EH (cell line): ENCODE results near the gene TSPAN31.

Source experiments
- DNase-seq: peaks from one replicate; pipeline ENCODE4 v3.0.0-alpha.2; 2015; ENCODE audit warnings: low read depth

TSPAN31 gene

DNA sequence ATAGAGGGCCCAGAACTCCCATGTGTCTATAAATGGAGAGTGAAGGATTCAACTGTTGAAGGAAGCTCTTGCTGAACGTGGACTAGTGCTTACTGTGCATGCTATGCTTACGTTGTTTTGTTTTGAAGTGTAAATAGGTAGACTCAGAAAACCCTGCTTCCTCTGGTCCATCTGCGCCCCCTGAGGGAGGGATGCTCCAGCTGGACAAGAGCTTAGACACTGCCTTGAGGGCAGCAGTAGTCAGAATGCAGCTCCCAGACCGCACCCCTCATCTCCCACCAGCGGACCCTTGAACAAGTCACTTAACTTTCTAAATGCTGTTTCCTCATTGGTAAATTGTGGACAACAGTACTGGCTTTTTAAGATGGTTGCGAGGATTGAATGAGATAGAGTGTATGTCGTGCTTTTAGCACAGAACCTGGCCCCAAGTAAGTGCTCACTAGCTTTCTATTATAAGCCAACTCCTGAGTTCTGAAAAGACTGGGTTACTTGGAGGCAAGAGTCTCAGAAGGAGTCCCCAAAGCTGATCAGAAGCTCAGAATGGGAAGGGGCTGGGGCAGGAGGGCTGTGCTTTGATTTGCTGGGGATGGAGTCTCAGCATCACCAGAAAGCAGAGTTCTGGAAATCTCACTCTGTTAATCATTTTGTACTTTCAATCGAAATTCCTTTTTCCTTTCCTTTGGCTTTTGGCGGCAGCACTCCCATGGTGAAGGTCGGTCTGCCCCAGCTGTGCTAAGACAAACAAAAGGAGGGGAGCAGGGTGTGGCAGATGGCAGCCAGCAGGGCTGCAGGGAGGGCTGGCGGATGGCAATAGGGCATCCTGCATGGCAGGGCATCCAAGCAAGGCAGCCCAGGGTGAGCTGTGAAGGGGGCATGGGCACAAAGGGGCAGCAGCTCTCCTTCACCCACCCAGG is 21.9 kb upstream of the TSPAN31 start:
- no peak for DNase-seq

DNA sequence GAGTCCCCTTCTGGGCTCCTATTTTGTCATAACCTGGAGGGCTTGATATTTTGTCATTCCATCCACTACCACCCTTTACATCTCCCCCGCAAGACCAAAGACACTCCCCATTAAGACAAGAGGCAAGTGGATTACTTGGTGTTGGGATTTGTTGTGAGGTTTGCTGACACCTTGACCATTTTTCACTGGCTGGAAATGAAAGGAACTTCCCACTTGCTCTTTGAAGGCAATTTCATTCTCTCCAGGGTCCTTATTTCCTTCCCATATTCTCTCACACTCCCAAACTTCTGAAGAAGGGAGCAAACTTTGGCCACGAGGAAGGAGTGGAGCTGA is 21.2 kb upstream of the TSPAN31 start:
- no peak for DNase-seq

DNA sequence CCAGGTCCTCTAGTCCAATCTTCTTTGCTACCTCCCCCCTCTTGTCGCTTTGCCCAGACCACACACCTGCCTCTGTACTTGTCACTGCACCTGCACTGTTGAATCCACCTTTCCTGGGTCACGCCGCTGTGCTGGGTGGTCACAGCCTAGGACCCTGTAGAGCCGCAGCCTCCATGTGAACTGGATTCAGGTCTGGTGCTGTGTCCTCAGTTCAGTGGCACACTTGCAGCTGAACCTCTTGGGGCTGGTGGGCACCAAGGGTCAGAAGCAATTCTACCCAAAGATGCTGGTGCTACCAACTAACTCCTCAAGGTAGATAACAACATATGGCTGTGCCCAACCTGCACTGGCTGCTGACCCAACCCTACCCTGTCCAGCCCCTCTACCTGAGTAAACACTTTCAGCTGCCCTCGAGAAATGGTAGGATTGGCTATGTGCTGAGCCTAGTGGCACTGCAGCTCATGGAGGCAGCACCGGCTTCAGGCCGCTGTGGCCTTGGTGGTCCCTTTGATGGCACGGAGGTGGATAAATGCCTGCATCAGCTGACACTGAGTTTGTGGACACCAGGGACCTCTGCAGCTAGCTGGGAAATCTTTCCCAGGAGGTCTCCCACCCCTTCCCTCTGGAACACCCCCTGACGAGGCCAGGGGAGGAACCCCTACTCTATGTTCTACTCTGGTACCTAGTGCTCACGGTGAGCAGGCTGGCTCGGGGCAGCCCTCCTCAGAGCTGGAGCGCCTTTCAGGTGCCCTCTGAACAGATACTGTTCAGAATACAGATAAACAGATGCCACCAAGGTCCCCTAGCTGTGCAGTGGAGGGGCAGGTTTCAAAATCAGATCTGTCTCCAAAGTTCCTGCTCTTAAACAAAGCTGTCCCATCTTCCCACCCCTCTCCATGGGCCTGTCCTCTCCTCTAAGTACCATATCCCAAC is 20.6 kb upstream of the TSPAN31 start:
- no peak for DNase-seq

DNA sequence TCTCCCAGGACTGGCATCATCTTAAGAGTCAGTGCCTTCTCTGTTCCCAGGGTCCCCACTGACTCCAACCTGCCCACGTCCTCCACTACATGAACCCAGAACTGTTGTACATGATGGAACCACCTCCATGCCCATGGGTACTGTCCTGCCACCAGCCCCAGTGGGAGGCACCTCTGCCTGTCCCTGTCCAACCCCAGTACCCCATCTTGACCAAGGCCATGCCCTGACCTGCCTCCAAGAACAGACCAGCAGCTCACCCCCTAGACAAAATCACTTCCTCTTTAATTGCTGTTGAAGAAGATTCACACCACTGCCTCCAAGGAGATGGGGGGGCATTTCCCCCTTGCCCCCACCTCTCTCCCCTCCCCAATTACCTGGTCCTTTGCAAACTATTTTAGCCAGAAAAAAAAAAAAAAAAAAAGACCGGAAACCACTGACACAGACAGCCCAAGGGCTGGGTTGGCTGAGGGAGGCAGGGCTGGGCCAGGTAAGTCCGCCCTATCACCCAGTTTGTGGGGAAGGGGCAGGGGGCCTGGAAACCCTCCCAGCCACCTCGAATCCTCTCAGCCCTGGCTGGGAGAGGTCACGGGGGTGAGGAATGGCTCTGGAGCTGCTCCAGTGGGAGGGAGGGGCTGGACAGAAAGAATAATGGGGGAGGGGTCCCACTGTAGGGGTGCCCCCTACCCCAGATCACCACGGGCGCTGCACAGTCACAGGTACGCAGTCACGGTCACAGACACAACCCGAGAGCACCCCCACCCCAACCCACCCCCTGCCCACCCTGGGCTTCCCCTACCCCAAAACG is 19.7 kb upstream of the TSPAN31 start:
- no peak for DNase-seq

DNA sequence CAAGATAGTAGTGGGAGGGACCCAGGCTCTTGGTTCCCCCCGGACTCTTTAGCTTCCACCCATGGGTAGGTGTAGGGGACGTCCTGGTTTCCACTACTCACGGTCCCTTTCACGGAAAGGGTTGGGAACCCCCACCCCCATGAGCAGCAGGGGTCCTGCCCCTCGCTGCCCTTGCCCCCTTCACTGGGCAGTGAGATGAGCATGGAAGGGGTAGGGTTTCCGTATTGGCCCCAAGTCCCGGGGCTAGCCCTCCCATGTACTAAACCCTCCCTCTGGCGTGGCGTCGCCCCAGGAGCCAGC is 19.0 kb upstream of the TSPAN31 start:
- DNase-seq, result no peak

DNA sequence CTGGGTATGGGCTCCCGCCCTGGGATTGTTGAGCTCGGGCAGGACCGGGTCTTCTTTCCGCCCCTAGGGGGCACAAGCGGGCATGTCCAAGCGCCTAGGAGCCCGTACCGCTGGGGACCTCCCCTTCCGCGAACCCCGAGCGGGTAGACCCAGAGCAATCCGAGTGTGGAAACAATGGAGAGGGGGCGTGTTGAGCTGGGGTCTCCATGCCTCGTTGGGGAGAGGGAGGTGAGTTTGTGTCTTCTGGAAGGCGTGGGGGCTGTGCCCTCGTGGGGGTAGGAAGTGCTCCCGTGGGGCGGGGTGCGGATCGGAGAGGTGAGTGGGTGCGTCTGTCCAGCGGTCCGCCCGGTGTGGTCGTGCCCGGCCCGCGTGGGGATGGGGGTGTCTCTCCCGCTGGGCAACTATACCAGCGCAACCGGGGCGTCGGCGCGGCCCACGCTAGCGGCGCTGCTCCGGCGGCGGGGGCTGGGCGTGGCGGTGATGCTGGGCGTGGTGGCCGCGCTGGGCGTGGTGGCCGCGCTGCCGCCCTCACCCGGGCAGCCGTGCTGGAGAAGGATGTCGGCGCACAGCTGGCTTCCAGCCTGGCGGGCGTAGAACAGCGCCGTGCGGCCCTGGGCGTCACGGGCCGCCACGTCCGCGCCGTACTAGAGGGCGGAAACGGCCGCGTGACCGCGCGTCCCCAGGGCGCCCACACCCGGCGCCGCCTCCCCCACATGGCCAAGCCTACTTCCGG is 18.5 kb upstream of the TSPAN31 start:
- DNase-seq, result peak; percentile 90

DNA sequence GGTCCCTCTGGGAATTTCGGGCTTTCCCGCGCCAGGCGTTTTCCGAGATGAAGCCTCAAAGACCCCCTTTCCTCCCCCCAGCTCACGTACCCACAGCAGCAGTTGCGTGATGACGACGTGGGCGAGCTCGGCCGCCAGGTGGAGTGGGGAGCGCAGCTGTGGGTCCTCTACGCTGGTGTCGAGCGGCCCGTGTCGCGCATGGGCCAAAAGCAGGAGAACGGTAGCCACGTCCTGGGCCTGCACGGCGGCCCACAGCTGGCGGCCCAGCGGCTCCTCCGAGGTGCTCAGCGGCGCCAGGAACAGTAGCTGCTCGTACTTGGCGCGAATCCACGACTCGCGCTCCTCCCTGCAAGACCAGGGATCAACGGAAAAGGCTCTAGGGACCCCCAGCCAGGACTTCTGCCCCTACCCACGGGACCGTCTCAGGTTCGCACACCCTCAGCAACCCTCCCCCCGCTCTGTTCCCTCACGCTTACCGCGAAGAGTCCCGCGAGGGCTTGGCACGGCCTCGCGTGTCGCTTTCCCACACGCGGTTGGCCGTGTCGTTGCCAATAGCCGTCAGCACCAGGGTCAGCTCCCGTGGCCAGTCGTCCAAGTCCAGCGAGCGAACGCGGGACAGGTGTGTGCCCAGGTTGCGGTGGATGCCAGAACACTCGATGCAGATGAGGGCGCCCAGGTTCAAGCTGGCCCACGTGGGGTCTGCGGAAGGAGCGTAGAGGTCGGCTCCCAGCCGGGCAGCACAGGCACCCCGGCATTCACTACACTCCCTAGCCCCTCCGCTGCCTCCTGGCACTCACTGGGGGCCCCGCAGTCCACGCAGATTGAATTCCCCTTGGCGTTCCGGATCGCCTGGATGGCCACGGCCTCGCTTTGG is 17.7 kb upstream of the TSPAN31 start:
- peak; percentile 25 for DNase-seq

DNA sequence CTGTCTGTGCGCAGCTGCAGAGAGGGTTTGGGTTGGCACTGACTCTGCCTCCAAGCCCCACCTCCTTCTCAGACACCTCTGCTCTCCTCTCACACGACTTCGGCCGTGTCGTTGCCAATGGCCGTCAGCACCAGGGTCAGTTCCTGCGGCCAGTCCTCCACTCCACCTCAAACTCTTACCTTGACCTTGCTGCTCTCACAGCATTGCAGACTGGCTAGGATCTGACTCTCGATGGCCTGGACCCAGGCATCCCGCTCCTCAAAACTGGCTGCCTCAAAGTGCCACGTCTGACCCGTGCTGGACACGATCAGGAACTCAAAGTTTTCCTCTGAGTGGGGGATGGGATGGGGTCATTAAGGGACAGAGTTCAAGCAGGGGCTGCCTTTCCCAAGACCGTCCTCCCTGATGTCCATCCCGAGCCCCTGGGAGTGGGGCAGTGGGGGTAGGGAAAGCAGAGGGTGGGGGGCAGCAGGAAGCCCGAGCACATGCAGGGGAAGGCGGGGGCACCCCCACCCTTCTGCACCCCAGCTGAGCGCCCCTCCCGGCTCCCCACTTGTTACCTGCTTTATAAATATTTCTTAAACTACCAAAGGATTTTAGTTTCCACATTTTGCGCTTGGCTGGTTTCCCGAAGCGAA is 17.0 kb upstream of the TSPAN31 start:
- DNase-seq, result no peak

DNA sequence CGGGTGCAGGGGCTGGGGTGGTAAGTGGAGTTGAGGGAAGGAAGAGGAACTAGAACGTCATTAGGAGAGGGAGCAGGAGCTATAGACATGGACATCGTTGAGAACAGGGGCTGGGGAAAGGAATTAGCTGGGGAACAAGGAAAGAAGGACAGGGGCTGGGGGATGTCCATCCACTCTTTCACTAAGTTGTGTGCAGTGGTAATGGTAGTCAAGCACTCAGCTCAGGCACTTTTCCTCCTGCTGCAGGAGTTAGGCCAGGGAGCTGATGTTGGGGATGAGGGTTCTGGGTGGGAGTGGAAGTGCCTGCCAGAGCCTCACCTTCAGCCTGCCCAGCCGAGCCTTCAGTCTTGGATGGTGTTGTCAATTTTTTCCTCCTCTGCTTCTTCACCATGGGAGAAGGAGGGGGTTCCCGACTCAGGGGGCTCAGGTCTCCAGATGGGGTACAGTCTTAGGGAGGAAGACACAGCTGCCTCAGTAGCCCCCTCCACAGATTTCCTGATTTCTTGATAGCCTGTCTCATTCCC is 15.5 kb upstream of the TSPAN31 start:
- DNase-seq, result no peak

DNA sequence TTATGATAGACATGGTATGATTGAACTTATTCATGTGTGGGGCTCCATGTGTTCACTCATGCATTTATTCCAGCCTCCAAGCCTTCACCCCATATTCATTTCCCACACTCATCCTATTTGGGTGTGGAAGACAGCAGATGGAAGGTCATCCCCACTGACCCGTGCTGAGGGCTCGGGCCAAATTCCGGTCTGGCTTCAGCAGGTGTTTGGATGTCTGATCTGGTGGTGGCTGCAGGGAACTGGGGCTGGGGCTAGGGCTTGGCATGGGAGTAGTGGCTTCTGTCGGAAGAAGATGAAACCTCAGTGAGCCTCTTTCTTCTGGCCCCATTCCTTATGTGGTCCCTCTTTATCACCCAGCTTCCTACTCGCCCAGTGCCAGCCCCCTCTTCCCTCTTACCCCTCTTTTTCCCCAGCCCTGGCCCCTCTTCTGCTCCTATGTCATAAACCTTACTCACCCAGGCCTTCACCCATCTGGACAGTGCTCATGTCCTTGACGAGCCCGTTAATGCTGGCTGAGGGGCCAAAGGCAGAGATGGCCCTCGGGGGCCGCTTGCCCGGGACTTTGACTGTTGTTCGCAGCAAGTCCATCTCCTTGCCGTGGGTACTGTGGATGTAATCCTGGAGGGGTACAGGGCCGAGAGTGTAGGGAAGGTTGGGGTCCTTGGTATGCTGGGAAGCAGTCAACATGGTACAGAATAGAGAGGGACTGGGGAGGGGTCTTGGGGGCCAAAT is 14.3 kb upstream of the TSPAN31 start:
- DNase-seq, result no peak

DNA sequence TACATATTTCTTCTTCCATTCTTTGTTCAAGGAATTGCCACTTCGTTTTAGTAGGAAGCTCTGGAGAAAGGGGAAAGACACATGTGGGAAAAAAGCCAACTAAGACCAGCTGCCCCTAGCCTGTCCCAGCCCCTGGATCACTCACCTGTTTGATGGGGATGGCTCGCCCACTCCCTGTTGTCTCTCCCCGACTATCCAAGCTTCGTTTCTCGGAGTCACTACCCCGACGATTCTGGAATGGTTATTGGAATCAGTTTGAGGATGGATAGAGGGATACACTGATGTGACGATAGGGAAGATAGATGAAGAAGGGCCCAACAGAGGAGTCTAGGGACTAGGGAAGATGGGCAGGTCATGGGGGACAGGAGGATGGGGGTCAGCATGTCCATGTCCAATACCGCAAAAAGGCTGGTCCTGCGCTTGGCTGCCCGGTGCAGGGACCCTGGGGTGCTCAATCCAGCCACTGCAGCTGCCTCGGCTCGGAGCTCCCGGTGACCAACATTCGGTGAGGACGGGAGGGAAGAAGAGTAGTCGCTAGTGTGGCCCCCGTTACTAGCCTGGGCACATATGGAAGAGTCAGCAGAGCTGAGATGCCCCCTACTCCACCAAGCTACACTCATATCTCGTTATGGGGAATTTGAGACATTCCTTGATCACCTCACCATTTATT is 13.3 kb upstream of the TSPAN31 start:
- no peak for DNase-seq

DNA sequence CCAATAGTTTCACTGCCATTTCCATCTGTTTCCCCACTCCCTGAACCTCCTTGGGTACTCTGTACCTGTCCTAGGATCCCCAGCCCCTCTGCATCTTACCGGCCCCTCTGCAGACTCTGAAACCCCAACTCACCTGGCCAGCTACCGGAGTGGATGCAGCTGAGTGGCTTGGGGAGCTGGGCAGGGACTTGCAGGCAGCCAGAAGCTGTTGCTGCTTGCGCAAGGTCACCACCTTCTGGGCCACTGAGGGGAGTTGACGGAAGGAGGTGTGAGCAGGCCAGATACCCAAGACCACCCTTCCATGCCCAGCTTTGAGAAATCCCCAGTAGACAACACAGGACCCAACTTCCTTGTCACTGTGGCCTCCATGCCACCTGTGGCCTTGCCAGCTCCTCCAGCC is 12.6 kb upstream of the TSPAN31 start:
- no peak for DNase-seq

DNA sequence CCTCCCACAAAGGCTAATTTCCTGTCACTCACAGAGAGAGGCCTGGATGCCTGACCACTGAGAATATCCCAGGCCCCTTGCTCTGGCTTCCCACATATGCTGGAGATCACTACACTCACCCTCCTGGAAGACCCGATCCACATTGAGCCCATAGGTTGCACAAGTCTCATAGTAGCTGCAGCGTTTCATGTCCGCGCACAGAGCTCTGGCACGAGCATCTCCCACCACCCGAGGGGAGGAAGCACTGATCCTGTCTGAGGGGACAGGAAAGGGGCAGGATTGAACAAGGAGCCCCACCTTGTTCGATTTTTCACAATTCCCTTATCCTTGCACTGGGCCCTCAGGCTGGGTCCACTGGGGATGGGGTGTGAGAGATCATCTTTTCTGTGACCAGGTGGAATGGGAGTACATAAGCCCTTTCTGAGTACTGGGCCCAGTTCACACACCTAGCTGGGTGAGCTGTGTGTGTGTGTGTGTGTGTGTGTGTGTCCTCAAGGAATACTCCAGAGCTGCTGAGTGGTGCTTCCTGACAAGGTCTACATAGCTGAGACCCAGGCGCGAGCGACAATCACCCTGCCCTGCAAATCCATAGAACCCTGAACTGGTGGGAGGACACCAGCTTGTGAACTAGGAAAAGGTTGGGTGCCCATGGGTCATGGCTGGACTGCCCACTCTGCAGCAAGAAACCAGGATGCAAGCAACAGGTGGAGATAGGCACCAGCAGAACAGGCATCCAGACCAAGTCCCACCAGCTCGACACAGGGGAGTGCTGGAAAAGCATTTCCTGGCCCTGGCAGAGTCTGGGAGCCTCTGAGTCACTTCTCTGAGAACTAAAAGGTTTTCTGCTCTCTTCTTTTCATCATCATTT is 11.9 kb upstream of the TSPAN31 start:
- DNase-seq, result no peak

DNA sequence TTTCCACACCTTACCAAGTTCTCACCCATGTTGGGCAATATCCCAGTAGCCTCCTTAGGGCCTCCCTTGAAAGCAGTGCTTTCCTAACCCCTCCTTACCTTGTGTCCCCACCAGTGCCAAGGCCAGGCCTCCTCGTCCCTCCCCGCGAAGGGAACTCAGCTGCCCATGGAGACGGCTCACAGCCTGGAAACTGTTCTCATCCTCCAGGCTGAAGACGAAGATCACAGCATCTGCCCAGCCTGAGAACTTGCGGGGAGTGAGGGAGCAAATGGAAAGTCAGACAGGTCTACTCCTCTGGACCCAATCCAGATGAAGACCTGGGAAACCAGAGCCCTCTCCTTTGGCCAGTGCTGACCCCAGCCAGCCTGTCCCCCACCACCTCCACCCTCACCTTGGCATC is 10.9 kb upstream of the TSPAN31 start:
- DNase-seq, result no peak

DNA sequence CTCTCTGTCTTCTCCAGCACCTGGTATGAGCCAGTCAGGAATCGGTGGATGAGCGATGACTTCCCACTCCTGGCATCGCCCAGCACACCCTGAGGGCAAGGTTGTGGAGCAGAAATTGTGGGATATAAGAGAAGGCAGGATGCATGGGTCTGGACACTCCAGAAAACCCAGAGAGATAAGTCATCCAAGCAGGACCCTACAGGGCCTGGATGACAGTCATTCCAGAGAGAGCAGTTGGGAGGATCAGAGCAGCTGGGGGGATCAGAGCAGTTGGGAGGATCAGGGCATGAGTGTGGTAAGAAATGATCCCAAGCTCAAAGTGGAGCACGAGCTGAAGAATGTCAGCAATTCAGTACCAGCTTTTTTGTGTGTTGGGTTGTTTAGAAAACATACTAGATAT is 10.2 kb upstream of the TSPAN31 start:
- peak; percentile 77 for DNase-seq

DNA sequence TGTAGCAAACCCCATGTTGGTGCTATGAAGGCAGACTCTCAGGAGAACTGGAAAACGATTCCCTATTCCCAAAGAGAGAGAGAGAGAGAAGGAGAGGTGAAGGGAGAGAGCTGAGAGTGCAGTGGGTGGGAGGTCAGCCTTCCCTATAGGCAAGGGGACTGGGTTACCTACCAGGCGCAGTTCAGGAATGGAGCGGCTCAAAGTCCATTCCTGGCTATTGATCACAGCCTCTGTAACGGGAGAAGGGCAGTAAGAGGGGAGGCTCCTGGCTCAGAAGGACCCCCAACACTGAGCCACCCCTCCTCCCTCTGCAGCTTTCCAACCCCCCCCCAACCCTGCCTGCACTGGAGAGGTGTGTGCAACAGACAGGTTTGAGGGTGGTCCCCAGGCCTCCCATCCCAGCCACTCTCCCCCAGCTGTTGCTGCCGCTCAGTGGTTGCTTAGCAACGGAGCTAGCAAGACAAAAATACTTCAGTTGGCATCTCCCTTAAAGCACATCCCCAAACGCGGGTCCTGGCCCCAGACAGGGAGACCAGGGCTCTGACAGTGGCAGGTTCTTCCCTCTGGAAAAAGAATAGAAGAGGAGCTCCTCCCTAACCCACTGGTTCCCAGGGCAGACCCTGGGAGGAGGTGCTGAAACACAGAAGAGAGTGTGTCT is 9.5 kb upstream of the TSPAN31 start:
- peak; percentile 35 for DNase-seq
